BE2C (cell line): ENCODE data around the gene SBF2.
A peak's percentile ranks its signal among the peaks of the same experiment; 100 is the strongest.

Experiments used
- DNase-seq: peaks from one replicate; pipeline ENCODE4 v3.0.0-alpha.2; 2020
- H3K27me3 ChIP-seq: fragments of 250-450 bp; sonication (Bioruptor Pico); 2 replicates; pipeline ENCODE4 v1.5.1; 2020; ENCODE audit warnings: mild to moderate bottlenecking
- H3K36me3 ChIP-seq: fragments of 250-450 bp; sonication (Bioruptor Pico); 2 replicates; pipeline ENCODE4 v1.5.1; 2020; ENCODE audit warnings: mild to moderate bottlenecking
- H3K4me1 ChIP-seq: fragments of 250-450 bp; sonication (Bioruptor Pico); 2 replicates; pipeline ENCODE4 v1.5.1; 2020
- H3K4me3 ChIP-seq: 2 replicates; pipeline ENCODE4 v1.5.1; 2011; ENCODE audit warnings: low read depth, low read length
- H3K9me3 ChIP-seq: fragments of 250-450 bp; sonication (Bioruptor Pico); 2 replicates; pipeline ENCODE4 v1.5.1; 2020
- TF ChIP-seq, protein P1 (sequence below): IDR thresholded peaks from 2 replicates; pipeline ENCODE4 v1.5.1; 2012; ENCODE audit warnings: mild to moderate bottlenecking, low read depth, low read length

Gene SBF2

DNA sequence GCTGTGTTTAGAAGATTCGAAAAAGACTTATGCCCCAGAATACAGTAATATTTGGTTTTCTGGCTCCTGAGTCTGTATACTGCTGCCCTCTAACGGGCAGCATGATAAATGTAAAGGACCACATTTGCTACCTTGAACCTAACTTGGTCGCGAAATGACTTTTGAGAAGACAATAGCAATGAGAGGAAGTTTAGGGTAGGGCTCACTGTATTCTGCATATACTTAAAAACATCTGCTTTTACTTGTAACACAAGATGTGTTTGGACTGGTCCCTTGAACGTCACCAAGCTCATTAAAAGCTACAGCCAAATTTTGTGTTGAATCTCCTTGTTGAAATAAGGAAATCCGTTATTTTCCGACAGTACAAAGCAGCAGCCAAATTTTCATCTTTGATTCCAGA, 321.0 kb downstream of the SBF2 start:
- Histone ChIP-seq H3K27me3 (no peaks in the 10 kb centered on the region), H3K4me3 (no peak overlapping the region), H3K4me1 (no peaks in the 10 kb centered on the region), H3K36me3 (no peaks in the 10 kb centered on the region), H3K9me3 (no peaks in the 10 kb centered on the region)
- TF ChIP-seq, protein P1, sequence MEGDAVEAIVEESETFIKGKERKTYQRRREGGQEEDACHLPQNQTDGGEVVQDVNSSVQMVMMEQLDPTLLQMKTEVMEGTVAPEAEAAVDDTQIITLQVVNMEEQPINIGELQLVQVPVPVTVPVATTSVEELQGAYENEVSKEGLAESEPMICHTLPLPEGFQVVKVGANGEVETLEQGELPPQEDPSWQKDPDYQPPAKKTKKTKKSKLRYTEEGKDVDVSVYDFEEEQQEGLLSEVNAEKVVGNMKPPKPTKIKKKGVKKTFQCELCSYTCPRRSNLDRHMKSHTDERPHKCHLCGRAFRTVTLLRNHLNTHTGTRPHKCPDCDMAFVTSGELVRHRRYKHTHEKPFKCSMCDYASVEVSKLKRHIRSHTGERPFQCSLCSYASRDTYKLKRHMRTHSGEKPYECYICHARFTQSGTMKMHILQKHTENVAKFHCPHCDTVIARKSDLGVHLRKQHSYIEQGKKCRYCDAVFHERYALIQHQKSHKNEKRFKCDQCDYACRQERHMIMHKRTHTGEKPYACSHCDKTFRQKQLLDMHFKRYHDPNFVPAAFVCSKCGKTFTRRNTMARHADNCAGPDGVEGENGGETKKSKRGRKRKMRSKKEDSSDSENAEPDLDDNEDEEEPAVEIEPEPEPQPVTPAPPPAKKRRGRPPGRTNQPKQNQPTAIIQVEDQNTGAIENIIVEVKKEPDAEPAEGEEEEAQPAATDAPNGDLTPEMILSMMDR: peak; percentile 63
- peak; percentile 4 for DNase-seq

DNA sequence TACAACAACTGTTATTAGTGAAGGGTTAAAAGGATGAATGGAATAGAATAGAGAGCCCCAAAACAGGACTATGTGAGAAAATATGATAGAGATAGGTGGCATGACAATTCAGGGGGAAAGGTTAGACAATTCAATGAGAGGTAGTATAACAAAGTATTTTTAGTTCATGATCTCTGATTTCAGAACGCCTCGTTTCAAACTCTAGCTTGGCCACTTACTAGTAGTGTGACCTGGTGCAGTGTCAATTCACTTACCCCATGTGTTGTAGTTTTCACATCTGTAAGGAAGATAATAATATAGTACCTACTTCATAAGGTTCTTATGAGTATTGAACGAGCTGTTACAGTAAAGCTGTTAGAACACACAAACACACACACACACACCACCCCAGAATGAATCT, 322.1 kb downstream of the SBF2 start:
- Histone ChIP-seq H3K4me3 (no peak overlapping the region), H3K9me3 (no peaks in the 10 kb centered on the region), H3K36me3 (no peaks in the 10 kb centered on the region), H3K27me3 (no peaks in the 10 kb centered on the region), H3K4me1 (no peaks in the 10 kb centered on the region)
- TF ChIP-seq, protein P1: no peak
- no peak for DNase-seq

DNA sequence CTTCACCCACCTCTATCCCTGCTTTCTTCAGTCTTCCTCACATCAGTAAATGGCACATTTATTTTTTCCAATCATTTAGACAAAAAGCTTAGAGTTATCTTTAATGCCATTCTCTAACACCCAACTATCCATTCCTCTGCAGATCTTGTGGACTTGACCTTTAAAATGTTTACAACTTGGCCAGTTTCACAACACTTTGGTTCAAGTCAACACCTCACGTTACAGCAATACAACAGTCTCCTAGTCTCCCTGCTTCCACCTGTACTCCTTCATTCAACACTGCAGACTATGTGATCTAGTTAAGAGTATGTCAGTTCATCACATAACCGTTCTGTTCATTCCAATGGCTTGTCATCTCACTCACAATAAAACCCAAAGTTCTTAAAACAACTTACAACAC, 325.0 kb downstream of the SBF2 start:
- no peaks in the 10 kb centered on the region for H3K27me3 ChIP-seq
- H3K4me1 ChIP-seq: no peaks in the 10 kb centered on the region
- no peak for DNase-seq
- TF ChIP-seq, protein P1: no peak
- no peaks in the 10 kb centered on the region for H3K36me3 ChIP-seq
- H3K4me3 ChIP-seq: no peak overlapping the region
- no peaks in the 10 kb centered on the region for H3K9me3 ChIP-seq

DNA sequence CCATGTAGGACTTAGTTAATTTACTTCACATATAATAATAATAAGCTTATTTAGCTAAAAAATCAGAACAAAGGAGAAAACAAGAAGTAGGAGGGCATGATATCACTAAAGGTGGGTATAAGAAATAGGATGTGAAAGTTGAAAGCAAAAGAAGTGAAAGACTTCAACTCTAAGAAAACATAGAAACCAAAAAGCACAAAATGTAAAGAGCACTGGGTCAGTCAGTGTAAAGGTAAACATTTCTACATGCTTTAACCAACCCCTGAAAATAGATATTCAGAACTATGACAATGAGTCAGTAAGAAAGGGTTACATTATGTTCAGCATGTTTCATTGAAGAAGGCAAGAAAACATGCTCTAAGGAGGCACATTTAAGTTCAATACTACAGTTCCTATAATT, 331.3 kb downstream of the SBF2 start:
- no peaks in the 10 kb centered on the region for H3K36me3 ChIP-seq
- H3K9me3 ChIP-seq: no peaks in the 10 kb centered on the region
- no peaks in the 10 kb centered on the region for H3K27me3 ChIP-seq
- no peak for DNase-seq
- H3K4me3 ChIP-seq: no peak overlapping the region
- TF ChIP-seq, protein P1: no peak
- no peaks in the 10 kb centered on the region for H3K4me1 ChIP-seq

DNA sequence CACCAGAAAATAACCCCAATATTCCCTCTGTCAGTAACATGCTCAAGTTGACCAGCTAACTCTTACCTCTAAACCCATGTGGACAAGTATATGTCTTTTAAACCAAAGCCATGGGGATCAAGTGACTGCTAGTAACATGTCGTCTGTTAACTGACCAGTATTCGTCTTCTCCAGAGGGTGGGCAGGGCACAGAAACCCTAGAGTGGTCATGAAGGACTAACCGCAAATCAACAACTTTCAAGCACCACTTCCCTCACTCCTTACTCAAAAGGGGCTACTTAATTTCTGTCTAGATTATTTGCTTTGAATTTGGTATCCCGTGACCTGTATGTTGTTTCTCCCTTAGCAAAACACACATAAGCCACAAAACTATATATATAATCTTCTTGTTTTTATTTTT, 336.9 kb downstream of the SBF2 start:
- TF ChIP-seq, protein P1: no peak
- Histone ChIP-seq H3K9me3 (no peaks in the 10 kb centered on the region), H3K4me1 (no peaks in the 10 kb centered on the region), H3K36me3 (no peaks in the 10 kb centered on the region), H3K27me3 (no peaks in the 10 kb centered on the region), H3K4me3 (no peak overlapping the region)
- DNase-seq: no peak

DNA sequence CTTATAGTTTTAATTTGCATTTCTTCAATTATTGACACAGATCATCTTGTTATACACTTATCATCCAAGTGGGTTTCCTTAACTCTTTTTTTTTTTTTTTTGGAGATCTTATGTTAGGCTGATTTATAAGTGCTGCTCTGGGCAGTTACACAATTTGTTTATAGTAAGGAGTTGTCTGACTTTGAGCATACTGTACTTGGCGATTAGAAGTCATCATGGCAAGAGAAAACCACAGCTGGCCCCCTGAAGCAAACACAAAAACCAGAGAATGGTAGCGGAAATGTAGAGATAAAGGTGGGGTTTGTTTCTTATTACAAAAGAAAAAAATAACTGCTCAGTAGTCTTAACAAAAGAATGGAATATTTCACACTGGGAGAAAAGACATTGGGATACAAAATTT, 337.5 kb downstream of the SBF2 start:
- TF ChIP-seq, protein P1: no peak
- no peak overlapping the region for H3K4me3 ChIP-seq
- DNase-seq: no peak

More for the DNA sequence above, 337.5 kb downstream of the SBF2 start:
- Histone ChIP-seq H3K36me3 (no peaks in the 10 kb centered on the region), H3K9me3 (no peaks in the 10 kb centered on the region), H3K4me1 (no peaks in the 10 kb centered on the region), H3K27me3 (no peaks in the 10 kb centered on the region)
